Umbilical cord (tissue), 2 donors: Measurements from ENCODE around the gene ADAD2. TPM values are rescaled to one million over a fixed set of nuclear protein-coding genes. Genes with fewer than 3 reads are reported as not detected.
"Not testable (repeated sequence)": the region's sequence is repeated elsewhere in the genome, so short reads cannot be mapped to it uniquely, and the experiment has no call there.

Source experiments
- DNase-seq: peaks from one replicate; pipeline ENCODE4 v3.0.0-alpha.2; 2015; ENCODE audit warnings: low spot score
- total RNA-seq: library from RNA; depleted of rRNA; stranded (reverse); fragments of >200 nt; gene quantifications from one replicate; pipeline ENCODE4 v1.2.3, GENCODE V29; 2014; ENCODE audit warnings: low replicate concordance; ENCODE audit not compliant: insufficient read depth

The ADAD2 gene
- total RNA-seq, 1 donor from 2014 or later = not detected

DNA sequence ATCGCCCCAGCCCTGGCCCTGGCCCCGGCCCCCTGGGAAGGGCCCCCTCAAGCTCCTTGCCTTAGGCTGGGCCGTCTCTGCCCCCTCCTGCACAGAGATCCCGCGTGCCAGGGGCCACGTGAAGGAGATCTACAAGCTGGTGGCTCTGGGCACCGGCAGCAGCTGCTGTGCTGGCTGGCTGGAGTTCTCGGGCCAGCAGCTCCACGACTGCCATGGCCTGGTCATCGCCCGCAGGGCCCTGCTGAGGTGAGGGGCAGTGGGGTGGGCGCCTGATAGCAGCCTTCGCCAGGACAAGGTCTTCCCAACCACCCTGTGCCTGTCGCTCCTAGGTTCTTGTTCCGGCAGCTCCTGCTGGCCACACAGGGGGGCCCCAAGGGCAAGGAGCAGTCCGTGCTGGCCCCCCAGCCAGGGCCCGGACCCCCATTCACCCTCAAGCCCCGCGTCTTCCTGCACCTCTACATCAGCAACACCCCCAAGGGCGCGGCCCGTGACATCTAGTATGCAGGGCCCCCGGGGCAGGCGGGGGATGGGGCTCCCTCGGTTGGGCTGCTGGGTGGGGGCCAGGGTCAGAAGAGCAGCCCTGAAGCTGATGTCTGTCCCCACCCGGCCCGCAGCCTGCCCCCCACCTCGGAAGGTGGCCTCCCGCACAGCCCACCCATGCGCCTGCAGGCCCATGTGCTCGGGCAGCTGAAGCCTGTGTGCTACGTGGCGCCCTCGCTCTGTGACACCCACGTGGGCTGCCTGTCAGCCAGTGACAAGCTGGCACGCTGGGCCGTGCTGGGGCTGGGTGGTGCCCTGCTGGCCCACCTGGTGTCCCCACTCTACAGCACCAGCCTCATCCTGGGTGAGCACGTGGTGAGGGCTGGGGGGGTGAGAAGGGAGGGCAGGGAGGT is 4.5 kb downstream of the ADAD2 start:
- DNase-seq = no peak

DNA sequence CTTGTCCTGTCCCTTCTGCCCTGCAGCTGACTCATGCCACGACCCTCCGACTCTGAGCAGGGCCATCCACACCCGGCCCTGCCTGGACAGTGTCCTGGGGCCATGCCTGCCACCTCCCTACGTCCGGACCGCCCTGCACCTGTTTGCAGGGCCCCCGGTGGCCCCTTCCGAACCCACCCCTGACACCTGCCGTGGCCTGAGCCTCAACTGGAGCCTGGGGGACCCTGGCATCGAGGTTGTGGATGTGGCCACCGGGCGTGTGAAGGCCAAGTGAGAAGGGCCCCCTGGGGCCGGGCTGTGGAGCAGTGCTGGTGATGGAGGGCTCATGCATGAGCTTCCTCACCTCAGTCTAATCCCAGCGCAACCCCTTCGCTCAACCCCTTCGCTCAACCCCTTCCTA is 5.1 kb downstream of the ADAD2 start:
- no peak for DNase-seq

GRCh38 chr16:84196727-84197394 is 5.9 kb downstream of the ADAD2 start:
- peak; percentile 66 for DNase-seq

GRCh38 chr16:84197466-84198128 is 6.6 kb downstream of the ADAD2 start:
- no peak for DNase-seq

DNA sequence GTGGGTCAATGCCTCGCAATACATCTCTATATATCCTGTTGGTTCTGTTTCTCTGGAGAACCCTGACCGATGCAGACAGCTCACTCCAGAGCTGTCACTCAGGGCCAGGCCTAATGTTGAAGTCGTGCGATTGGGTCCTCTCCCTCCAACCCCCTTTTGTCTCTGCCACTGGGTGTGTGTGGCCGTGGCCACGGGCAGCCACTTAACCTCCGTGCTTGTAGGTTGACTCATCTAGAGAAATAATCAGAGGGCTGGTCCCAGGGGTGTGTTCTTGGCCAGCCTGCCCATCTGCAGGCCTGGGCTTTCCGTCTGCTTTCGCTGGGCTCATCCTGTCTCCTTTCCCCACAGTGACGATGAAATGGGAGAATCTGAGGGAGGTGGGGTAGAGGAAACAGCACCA is 7.4 kb downstream of the ADAD2 start:
- peak; percentile 21 for DNase-seq

GRCh38 chr16:84199097-84199496 is 8.1 kb downstream of the ADAD2 start:
- DNase-seq = no peak

- peak; percentile 21 for DNase-seq
Observed at GRCh38 chr16:84199861-84200260, 8.9 kb downstream of the ADAD2 start.

DNA sequence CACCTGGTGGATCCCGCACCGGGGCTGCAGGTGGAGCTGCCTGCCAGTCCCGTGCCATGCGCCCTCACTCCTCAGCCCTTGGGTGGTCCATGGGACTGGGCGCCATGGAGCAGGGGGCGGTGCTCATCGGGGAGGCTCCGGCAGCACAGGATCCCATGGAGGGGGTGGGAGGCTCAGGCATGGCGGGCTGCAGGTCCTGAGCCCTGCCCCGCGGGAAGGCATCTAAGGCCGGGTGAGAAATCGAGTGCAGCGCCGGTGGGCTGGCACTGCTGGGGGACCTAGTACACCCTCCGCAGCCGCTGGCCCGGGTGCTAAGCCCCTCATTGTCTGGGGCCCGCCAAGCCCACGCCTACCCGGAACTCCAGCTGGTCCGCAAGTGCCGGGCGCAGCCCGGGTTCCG is 13.6 kb downstream of the ADAD2 start:
- not testable (repeated sequence) for DNase-seq

GRCh38 chr16:84205123-84205522 is 14.2 kb downstream of the ADAD2 start:
- DNase-seq = not testable (repeated sequence)

DNA sequence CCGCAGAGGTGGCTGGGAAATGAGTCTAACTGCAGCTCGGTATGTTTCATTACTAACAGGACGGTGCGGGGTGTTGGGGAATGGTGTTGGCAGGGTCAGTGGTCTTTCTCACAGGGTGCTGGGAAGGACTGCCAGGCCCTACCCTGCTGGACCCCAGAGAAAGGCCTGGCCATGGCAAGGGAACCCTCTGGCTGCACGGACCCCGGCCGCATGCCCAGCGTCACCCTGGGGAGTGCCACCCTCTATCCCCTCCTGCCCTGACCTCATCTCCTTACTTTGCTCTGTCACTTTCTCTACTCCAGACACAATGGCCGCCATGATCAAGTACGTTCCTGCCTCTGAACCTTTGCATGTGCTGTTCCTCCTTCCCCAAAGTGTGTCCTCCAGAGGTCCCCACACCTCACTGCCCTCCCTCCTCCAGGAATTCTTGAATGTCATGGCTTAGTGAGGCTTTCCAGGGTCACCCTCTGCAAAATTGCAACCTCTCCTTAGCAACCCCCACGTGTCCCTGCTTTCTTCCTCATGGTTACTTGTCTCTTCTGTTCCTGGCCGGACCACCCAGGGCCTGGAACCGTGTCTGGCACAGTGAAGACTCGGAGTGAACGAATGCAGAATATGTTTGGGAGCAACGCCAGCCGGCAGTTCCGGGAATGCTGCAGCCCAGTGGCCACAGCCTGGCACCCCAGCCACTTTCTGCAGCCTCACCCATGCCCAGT is 15.2 kb downstream of the ADAD2 start:
- DNase-seq = no peak

DNA sequence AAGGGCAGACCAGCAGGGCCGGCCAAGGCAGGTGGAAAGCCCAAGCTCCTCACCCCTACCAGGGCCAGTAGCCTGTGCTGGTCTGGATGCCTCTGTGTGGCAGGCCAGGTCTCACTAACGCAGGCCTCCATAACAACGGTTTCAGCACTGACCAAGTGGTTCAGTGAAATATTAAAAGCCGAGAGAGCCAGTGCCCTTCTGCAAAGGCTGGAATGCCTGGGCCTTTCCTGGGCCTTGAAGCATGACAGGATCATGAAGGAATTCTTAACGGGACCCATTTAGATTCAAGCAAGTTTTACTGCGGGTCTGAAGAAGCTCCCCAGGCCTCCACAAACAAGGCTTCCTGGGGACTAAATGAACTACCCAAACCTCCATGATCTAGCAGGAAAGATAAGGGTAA is 16.3 kb downstream of the ADAD2 start:
- no peak for DNase-seq

- no peak for DNase-seq
Observed at GRCh38 chr16:84207879-84208278, 16.9 kb downstream of the ADAD2 start.

GRCh38 chr16:84209989-84210388 is 19.0 kb downstream of the ADAD2 start:
- no peak for DNase-seq

- no peak for DNase-seq
Observed at GRCh38 chr16:84212154-84212553, 21.2 kb downstream of the ADAD2 start.

DNA sequence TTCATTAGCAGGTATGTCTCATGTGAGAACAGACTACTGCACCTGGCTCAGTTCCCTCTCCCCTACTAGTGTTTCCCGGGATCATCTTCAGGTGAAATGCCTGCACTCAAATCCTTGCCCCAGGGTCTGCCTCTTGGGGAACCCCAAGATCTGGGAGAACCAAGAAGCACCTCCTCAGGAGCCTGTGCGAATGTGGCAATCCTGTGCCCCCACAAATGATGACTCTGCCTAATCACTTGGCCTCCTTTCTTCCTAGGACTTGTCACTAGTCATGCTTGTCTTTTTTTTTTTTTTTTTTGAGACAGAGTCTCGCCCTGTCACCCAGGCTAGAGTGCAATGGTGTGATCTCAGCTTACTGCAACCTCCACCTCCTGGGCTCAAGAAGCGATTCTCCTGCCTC is 21.7 kb downstream of the ADAD2 start:
- DNase-seq = no peak

DNA sequence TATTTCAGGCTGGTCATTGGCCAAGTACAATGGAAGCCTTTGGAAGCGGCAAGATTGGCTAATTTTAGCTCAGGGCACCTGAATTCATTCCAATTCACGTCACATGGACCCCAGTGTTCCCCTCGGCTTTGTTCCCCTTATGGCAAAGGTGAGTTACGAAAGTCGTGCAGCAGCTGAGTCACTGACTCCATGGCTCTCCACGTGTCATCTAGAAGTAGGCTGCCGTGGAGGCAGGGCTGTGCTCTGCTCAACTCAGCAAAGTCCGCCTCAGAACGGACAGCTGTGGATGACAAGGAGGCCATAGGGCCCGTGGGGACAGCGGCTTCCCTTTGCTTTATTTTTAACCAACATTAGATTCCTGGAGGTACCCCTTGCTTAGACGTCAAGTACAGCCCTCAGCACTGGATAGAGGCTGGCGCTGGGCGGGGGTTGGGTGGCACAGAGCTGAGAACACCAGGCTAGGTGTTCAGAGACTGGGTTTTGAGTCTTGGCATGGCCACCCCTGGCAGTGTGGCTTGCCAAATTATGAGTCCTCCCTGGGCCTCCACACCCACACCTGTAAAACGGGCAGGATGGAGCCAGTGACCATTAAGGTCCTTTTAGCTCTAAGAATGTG is 23.6 kb downstream of the ADAD2 start:
- DNase-seq = no peak

DNA sequence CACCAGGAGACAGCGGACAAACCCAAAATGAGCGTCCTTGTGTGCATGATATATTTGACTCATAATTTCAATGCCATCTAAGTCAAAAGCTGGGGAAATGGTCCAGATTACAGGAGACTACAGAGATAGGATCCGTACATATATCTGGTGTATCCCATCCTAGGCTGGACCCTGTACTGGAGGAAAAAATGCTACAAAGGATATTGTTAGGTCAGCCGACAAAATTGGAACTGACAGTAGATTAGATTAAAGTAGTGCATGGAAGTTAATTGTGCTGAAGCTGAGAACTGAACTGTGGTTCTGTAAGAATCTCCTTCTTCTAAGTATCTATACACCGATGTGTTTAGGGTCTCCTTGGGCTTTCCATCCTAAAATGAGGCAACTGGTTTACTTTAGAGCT is 24.6 kb downstream of the ADAD2 start:
- DNase-seq = no peak

- DNase-seq = not testable (repeated sequence)
Observed at GRCh38 chr16:84216144-84216543, 25.2 kb downstream of the ADAD2 start.

GRCh38 chr16:84218176-84218823 is 27.3 kb downstream of the ADAD2 start:
- no peak for DNase-seq

DNA sequence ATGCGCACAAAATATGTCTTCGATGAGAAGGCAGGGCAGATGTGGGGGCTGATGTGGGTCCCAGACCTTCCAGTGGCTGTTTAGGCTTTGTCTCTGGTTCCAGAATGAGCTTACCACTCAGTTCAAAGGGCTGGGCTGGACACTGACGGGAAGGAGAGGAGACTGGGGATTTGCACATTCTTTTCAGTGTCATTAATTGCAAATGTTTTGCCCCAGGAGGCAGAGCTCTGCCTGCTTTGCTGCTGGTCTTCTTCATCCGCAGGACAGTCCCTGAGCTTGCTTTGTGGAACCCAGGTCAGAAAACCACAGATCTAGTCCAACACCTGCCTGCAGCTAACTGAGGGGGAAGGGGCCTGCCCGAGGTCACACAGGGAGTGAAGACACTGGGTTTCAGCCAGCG is 28.0 kb downstream of the ADAD2 start:
- DNase-seq = no peak

- peak; percentile 64 for DNase-seq
Observed at GRCh38 chr16:84220851-84221250, 29.9 kb downstream of the ADAD2 start.
